CD4-positive, alpha-beta T cell treated with Interleukin-4 for 1 hour (primary cell): Measurements from ENCODE around the gene PRR30.
"Not testable (repeated sequence)": the region's sequence is repeated elsewhere in the genome, so short reads cannot be mapped to it uniquely, and the experiment has no call there.

Source experiments
- DNase-seq, 2 donors: peaks; one replicate each; pipeline ENCODE4 v3.0.0-alpha.2; 2020 to 2022

The PRR30 gene

GRCh38 chr2:27127883-27128667 lies 11.1 kb downstream of the PRR30 start:
- no peak for DNase-seq

GRCh38 chr2:27126252-27126710 lies 12.9 kb downstream of the PRR30 start:
- no peak for DNase-seq

- no peak for DNase-seq
Measured at GRCh38 chr2:27125104-27125503, 14.1 kb downstream of the PRR30 start.

- peak; percentile 75 to 80 for DNase-seq
Measured at GRCh38 chr2:27123302-27124150, 15.7 kb downstream of the PRR30 start, which contains the start of gene ABHD1. Gene ABHD1, plus strand, starts transcription at chr2:27123815. Its CDS starts 134 bp downstream, at chr2:27123949.

GRCh38 chr2:27122791-27123190 lies 16.4 kb downstream of the PRR30 start:
- DNase-seq: no peak

- DNase-seq: no peak
Measured at GRCh38 chr2:27121906-27122305, 17.3 kb downstream of the PRR30 start.

- DNase-seq: not testable (repeated sequence)
Measured at GRCh38 chr2:27119330-27119670, 19.9 kb downstream of the PRR30 start.

- no peak for DNase-seq
Measured at GRCh38 chr2:27118525-27119329, 20.5 kb downstream of the PRR30 start, which contains the start of gene CGREF1. Gene CGREF1, minus strand, starts transcription at chr2:27119128. Its CDS starts 14,762 bp downstream, at chr2:27104366.

GRCh38 chr2:27117995-27118524 lies 21.1 kb downstream of the PRR30 start:
- DNase-seq: no peak

- no peak for DNase-seq
Measured at GRCh38 chr2:27115519-27115918, 23.7 kb downstream of the PRR30 start.

GRCh38 chr2:27111392-27112078 lies 27.7 kb downstream of the PRR30 start:
- not testable (repeated sequence) for DNase-seq

- DNase-seq: not testable (repeated sequence)
Measured at GRCh38 chr2:27110603-27111352, 28.4 kb downstream of the PRR30 start.

- no peak for DNase-seq
Measured at GRCh38 chr2:27109083-27109482, 30.1 kb downstream of the PRR30 start.

- DNase-seq: no peak
Measured at GRCh38 chr2:27108221-27108620, 31.0 kb downstream of the PRR30 start.

- DNase-seq: no peak
Measured at GRCh38 chr2:27105981-27106380, 33.2 kb downstream of the PRR30 start.

- no peak for DNase-seq
Measured at GRCh38 chr2:27102329-27102728, 36.9 kb downstream of the PRR30 start.

- no peak for DNase-seq
Measured at GRCh38 chr2:27100036-27100435, 39.2 kb downstream of the PRR30 start.

GRCh38 chr2:27099334-27099955 lies 39.8 kb downstream of the PRR30 start:
- DNase-seq: no peak

- no peak for DNase-seq
Measured at GRCh38 chr2:27097341-27097740, 41.9 kb downstream of the PRR30 start.

- peak in 1 of 2 donors; percentile 19 for DNase-seq
Measured at GRCh38 chr2:27096748-27097297, 42.4 kb downstream of the PRR30 start.
